ENCODE measurements around the gene ANXA6. TPM values are rescaled to one million over a fixed set of nuclear protein-coding genes. Genes with fewer than 3 reads are reported as not detected.
A peak's percentile ranks its signal among the peaks of the same experiment; 100 is the strongest.

Gene ANXA6
- total and polyA plus RNA-seq, 10 of the 15 experiments (the other 5 are each of a cell fraction or from before 2014, with no cell fraction given), result 44.0 to 571 (median 465) TPM

- TF ChIP-seq, protein P1, sequence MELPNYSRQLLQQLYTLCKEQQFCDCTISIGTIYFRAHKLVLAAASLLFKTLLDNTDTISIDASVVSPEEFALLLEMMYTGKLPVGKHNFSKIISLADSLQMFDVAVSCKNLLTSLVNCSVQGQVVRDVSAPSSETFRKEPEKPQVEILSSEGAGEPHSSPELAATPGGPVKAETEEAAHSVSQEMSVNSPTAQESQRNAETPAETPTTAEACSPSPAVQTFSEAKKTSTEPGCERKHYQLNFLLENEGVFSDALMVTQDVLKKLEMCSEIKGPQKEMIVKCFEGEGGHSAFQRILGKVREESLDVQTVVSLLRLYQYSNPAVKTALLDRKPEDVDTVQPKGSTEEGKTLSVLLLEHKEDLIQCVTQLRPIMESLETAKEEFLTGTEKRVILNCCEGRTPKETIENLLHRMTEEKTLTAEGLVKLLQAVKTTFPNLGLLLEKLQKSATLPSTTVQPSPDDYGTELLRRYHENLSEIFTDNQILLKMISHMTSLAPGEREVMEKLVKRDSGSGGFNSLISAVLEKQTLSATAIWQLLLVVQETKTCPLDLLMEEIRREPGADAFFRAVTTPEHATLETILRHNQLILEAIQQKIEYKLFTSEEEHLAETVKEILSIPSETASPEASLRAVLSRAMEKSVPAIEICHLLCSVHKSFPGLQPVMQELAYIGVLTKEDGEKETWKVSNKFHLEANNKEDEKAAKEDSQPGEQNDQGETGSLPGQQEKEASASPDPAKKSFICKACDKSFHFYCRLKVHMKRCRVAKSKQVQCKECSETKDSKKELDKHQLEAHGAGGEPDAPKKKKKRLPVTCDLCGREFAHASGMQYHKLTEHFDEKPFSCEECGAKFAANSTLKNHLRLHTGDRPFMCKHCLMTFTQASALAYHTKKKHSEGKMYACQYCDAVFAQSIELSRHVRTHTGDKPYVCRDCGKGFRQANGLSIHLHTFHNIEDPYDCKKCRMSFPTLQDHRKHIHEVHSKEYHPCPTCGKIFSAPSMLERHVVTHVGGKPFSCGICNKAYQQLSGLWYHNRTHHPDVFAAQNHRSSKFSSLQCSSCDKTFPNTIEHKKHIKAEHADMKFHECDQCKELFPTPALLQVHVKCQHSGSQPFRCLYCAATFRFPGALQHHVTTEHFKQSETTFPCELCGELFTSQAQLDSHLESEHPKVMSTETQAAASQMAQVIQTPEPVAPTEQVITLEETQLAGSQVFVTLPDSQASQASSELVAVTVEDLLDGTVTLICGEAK (IDR thresholded peaks at IDR 0.05; ENCODE audit: borderline replicate concordance), result no peak
- TF ChIP-seq STAT3 (IDR thresholded peaks at IDR 0.05; ENCODE audit: low read depth, low read length), result no peak
- no peak for TF ChIP-seq SMAD1 (IDR thresholded peaks at IDR 0.05; ENCODE audit: low read depth, partially characterized antibody)
- no peak for TF ChIP-seq KAT2A (conservative IDR thresholded peaks at IDR 0.05; ENCODE audit: control insufficient read depth, low read depth, low read length)
- TF ChIP-seq SMARCA5 (IDR thresholded peaks at IDR 0.05), result no peak
Measured at GRCh38 chr5:151071021-151071420, 86.6 kb downstream of the ANXA6 start (continued).

DNA sequence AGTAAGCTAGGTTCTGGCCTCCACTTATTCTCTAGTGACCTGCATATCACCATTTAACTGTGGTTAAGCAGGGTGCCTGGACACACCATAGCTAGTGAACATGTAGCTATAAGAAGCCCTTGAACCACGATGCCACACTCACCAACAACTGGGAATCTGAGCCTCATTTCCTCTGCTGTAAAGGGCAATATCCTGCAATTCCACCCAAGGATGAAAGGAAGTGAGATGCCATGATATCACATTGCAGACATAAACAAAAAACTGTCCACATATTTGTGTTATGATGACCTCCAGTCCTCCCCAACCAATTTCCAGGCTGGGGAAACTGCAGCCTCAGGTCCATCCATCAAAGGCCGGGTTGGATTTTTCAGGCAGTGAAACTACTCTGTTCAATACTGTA is 87.1 kb downstream of the ANXA6 start:
- Histone ChIP-seq H3K27me3 (replicated peaks in 1 of 2; ENCODE audit: control insufficient read depth in 2 of 2, insufficient read depth in 2 of 2, low read length in 1 of 2) (no peaks in the 10 kb centered on the region), H3K79me2 (ENCODE audit: control insufficient read depth, insufficient read depth, low read length) (peaks cover 99% of the 10 kb centered on the region), H3K4me3 (no peak overlapping the region), H2AFZ (ENCODE audit: control insufficient read depth, low read depth, low read length) (no peak overlapping the region), H3K27ac (ENCODE audit: control insufficient read depth, insufficient read depth) (peak overlapping the region; percentile 27; the same call in 1 of the 2 replicates), H3K4me2 (ENCODE audit: control insufficient read depth, insufficient read depth) (peak overlapping the region; percentile 86; the same call in 1 of the 2 replicates), H3K4me1 (ENCODE audit: control insufficient read depth, insufficient read depth, low read length) (peaks cover 69% of the 10 kb centered on the region), H4K20me1 (ENCODE audit: control insufficient read depth, insufficient read depth) (peaks cover 45% of the 10 kb centered on the region), H3K9ac (ENCODE audit: control insufficient read depth, insufficient read depth, low read length) (no peak overlapping the region), H3K36me3 (ENCODE audit: control insufficient read depth in 2 of 2, insufficient read depth in 2 of 2, low read length in 1 of 2) (peaks cover 26 to 60% of the 10 kb centered on the region in 2 experiments), H3K9me3 (replicated peaks; ENCODE audit: control insufficient read depth, insufficient read depth, low read length) (no peaks in the 10 kb centered on the region; the same call in 2 of the 3 replicates)
- TF ChIP-seq, protein P2, sequence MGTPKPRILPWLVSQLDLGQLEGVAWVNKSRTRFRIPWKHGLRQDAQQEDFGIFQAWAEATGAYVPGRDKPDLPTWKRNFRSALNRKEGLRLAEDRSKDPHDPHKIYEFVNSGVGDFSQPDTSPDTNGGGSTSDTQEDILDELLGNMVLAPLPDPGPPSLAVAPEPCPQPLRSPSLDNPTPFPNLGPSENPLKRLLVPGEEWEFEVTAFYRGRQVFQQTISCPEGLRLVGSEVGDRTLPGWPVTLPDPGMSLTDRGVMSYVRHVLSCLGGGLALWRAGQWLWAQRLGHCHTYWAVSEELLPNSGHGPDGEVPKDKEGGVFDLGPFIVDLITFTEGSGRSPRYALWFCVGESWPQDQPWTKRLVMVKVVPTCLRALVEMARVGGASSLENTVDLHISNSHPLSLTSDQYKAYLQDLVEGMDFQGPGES (IDR thresholded peaks at IDR 0.05), result no peak
- TF ChIP-seq BRCA1 (IDR thresholded peaks at IDR 0.05; ENCODE audit: low read depth, low read length) (no peak), USF1 (IDR thresholded peaks at IDR 0.05; ENCODE audit: borderline replicate concordance, extremely low read length, insufficient read depth, low read depth, low read length) (no peak), POU2F2 (IDR thresholded peaks at IDR 0.05; ENCODE audit: borderline replicate concordance, low read depth, low read length) (no peak), TCF7 (IDR thresholded peaks at IDR 0.05; ENCODE audit: borderline replicate concordance) (no peak), SUZ12 (IDR thresholded peaks at IDR 0.05; ENCODE audit: unreplicated experiment) (no peak), TCF12 (IDR thresholded peaks at IDR 0.05; ENCODE audit: low read depth, low read length) (no peak), ZNF207 (IDR thresholded peaks at IDR 0.05; ENCODE audit: borderline replicate concordance) (no peak)
- DNase-seq (ENCODE audit: low read depth, low spot score), result no peak
- ATAC-seq, result no peak
- SMC1A ChIA-PET (ENCODE audit: uncharacterized antibody, unreplicated experiment), result interaction anchor here (1.2 to 10.8 kb wide), 10 partner anchors 9 to 168 kb away, joined by 3 to 97 read pairs (median 13); no protein-coding TSS in a partner anchor
- in situ Hi-C loops (cut with MboI) (no loop called here), intact Hi-C loops (cut with micrococcal nuclease; ENCODE audit: unreplicated experiment) (no loop called here)
- CTCF ChIA-PET, result interaction anchor here (0.8 to 5.0 kb wide), 12 partner anchors 10 to 164 kb away, joined by 3 to 49 read pairs (median 5); no protein-coding TSS in a partner anchor
- no peak for FAIRE-seq
- POLR2A ChIA-PET, result interaction anchor here (0.7 to 4.6 kb wide), 8 partner anchors 10 to 141 kb away, joined by 3 to 20 read pairs (median 4); no protein-coding TSS in a partner anchor
- WGBS (ENCODE audit: insufficient coverage, insufficient replicate concordance, low lambda C conversion rate, missing lambda C conversion rate), result 59% methylated on average over 2 of the region's 2 CpGs
- BruUV-seq (replicated peaks), result no TSS peak
- RAD21 ChIA-PET (ENCODE audit: unreplicated experiment), result interaction anchor here (0.8 to 3.6 kb wide), 8 partner anchors 8 to 94 kb away, joined by 3 to 30 read pairs (median 4); partner anchors contain the start of gene TNIP1
